Osteocyte (in vitro differentiated cells): ENCODE results near the gene FBXO42. TPM values are rescaled to one million over a fixed set of nuclear protein-coding genes. Genes with fewer than 3 reads are reported as not detected.
"Not testable (repeated sequence)": the region's sequence is repeated elsewhere in the genome, so short reads cannot be mapped to it uniquely, and the experiment has no call there.

ENCODE experiments used
- DNase-seq: peaks from one replicate; pipeline ENCODE4 v3.0.0; 2021; ENCODE audit warnings: mixed read lengths; ENCODE audit not compliant: unreplicated experiment; ENCODE audit errors: extremely low spot score
- H3K27ac Mint-ChIP-seq: one replicate; pipeline ENCODE4 v1.8.0; 2021; ENCODE audit warnings: mild to moderate bottlenecking, mixed read lengths; ENCODE audit not compliant: unreplicated experiment
- H3K27me3 Mint-ChIP-seq: one replicate; pipeline ENCODE4 v1.8.0; 2021; ENCODE audit warnings: mixed read lengths; ENCODE audit not compliant: unreplicated experiment
- H3K36me3 Mint-ChIP-seq: one replicate; pipeline ENCODE4 v1.8.0; 2021; ENCODE audit warnings: mixed read lengths; ENCODE audit not compliant: unreplicated experiment
- H3K4me1 Mint-ChIP-seq: one replicate; pipeline ENCODE4 v1.8.0; 2021; ENCODE audit warnings: mixed read lengths; ENCODE audit not compliant: unreplicated experiment
- H3K4me3 Mint-ChIP-seq: one replicate; pipeline ENCODE4 v1.8.0; 2021; ENCODE audit warnings: mild to moderate bottlenecking, moderate library complexity, mixed read lengths; ENCODE audit not compliant: unreplicated experiment
- H3K9me3 Mint-ChIP-seq: one replicate; pipeline ENCODE4 v1.8.0; 2021; ENCODE audit warnings: mixed read lengths; ENCODE audit not compliant: unreplicated experiment
- CTCF ChIP-seq: fragments of 200-600 bp; sonication (generic); IDR thresholded peaks from 2 replicates; pipeline ENCODE4 v1.5.0; 2021; ENCODE audit warnings: antibody characterized with exemption, mild to moderate bottlenecking, moderate library complexity
- total RNA-seq: library from RNA; stranded (reverse); gene quantifications from 2 replicates; pipeline ENCODE4 v1.2.1, GENCODE V29; 2021

The FBXO42 gene
- total RNA-seq, 1 donor from 2014 or later: 22.2 TPM

DNA sequence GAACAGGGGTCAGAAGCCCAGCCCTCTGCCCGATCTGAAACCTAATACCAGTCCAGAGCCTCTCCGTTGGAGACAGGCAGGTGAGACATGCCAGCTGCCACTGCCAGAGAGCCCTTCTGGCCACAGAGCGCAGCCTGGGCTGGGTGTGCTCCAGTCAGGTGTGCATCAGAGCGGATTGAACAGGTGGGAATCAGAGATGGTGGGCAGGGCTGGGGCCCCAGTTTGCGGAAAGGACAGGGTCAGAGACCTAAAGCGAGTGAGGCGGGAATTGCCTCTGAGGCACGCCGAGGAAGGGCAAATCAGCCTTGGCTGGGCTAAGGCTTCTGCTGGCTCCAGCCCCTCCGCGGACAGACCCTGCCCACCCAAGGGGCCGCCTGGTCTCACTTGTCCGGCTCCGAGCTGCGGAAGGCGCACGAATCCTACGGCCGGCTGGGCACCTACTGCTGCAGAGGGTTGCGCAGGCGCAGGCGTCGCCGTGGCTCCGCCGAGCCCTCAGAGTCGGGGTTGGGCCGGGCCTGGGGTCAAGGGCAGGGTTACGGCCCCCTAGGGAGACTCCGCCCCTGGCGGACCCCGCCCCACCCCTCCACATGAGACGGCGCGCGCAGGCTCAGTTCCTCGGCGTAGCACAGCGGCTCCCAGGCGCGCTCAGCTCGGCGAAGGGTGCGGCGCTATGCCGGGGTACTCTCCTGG lies 125.6 kb downstream of the FBXO42 start:
- peak overlapping the region; percentile 50 for H3K4me3 Mint-ChIP-seq
- H3K4me1 Mint-ChIP-seq: peaks cover 15% of the 10 kb centered on the region
- H3K27ac Mint-ChIP-seq: peak overlapping the region; percentile 34
- no peak for TF ChIP-seq CTCF
- peaks cover 21% of the 10 kb centered on the region for H3K27me3 Mint-ChIP-seq
- DNase-seq: no peak
- H3K36me3 Mint-ChIP-seq: no peaks in the 10 kb centered on the region
- H3K9me3 Mint-ChIP-seq: no peaks in the 10 kb centered on the region

- Mint-ChIP-seq H3K27ac (no peak overlapping the region), H3K9me3 (no peaks in the 10 kb centered on the region), H3K4me1 (peaks cover 15% of the 10 kb centered on the region), H3K4me3 (no peak overlapping the region), H3K27me3 (peaks cover 26% of the 10 kb centered on the region), H3K36me3 (no peaks in the 10 kb centered on the region)
- no peak for TF ChIP-seq CTCF
- no peak for DNase-seq
Observed at GRCh38 chr1:16226129-16226489, 126.2 kb downstream of the FBXO42 start.

DNA sequence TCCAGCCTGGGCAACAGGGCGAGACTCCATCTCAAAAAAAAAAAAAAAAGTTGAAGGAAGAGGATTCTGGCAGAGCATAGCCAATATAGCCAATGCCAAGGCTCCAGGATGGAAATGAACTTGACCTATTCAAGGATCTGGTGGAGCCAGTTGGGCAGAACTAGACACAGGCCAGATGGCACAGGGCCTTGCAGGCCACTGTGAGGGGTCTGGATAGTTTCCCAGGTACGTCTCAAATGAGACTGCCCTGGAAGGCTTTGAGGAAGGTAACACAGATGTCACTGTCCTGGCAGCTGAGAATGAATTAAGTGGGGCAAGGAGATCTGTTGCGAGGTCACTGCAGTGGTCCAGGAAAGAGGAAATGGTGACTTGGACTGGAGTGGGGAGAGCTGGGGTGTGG lies 127.8 kb downstream of the FBXO42 start:
- no peak for TF ChIP-seq CTCF
- H3K27me3 Mint-ChIP-seq: peaks cover 27% of the 10 kb centered on the region
- DNase-seq: no peak

DNA sequence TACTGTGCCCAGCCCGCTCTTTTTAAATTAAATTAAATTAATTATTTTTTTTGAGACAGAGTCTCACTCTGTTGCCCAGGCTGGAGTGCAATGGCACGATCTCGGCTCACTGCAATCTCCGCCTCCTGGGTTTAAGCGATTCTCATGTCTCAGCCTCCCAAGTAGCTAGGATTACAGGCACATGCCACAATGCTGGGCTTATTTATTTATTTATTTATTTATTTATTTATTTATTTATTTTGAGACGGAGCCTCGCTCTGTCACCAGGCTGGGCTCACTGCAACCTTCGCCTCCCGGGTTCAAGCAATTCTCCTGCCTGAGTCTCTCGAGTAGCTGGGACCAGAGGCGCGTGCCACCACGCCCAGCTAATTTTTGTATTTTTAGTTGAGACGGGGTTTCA lies 129.6 kb downstream of the FBXO42 start:
- H3K36me3 Mint-ChIP-seq, DNase-seq, H3K9me3 Mint-ChIP-seq, H3K4me3 Mint-ChIP-seq, H3K27ac Mint-ChIP-seq: not testable (repeated sequence)
- peaks cover 15% of the 10 kb centered on the region for H3K4me1 Mint-ChIP-seq
- H3K27me3 Mint-ChIP-seq: peaks cover 15% of the 10 kb centered on the region

More for the DNA sequence above, 127.8 kb downstream of the FBXO42 start:
- no peaks in the 10 kb centered on the region for H3K9me3 Mint-ChIP-seq
- H3K36me3 Mint-ChIP-seq: no peaks in the 10 kb centered on the region
- H3K4me3 Mint-ChIP-seq: no peak overlapping the region
- peaks cover 15% of the 10 kb centered on the region for H3K4me1 Mint-ChIP-seq
- H3K27ac Mint-ChIP-seq: no peak overlapping the region

- Mint-ChIP-seq H3K9me3 (no peaks in the 10 kb centered on the region), H3K27me3 (peaks cover 7% of the 10 kb centered on the region), H3K27ac (no peak overlapping the region), H3K36me3 (no peaks in the 10 kb centered on the region), H3K4me1 (peaks cover 16% of the 10 kb centered on the region), H3K4me3 (no peak overlapping the region)
- DNase-seq: no peak
- no peak for TF ChIP-seq CTCF
Observed at GRCh38 chr1:16221499-16221898, 130.8 kb downstream of the FBXO42 start.
